Activated CD8-positive, alpha-beta memory T cell treated with anti-CD3 and anti-CD28 coated beads, Interleukin-2, amount 50 U/mL, for 24 hours (primary cell): Measurements from ENCODE around the gene SYCE3.

Experiments used
- DNase-seq: peaks from one replicate; pipeline ENCODE4 v3.0.0-alpha.2; 2020; ENCODE audit errors: extremely low read depth

The SYCE3 gene

GRCh38 chr22:50531546-50531961 is 31.2 kb downstream of the SYCE3 start:
- DNase-seq: no peak

- DNase-seq: no peak
Observed at GRCh38 chr22:50530877-50531545, 31.7 kb downstream of the SYCE3 start.

- DNase-seq: no peak
Observed at GRCh38 chr22:50530580-50530876, 32.2 kb downstream of the SYCE3 start.

GRCh38 chr22:50529897-50530579 is 32.7 kb downstream of the SYCE3 start, which contains the start of gene TYMP:
TYMP (minus strand) TSS chr22:50530012; CDS start chr22:50529709, 303 bp downstream.
- no peak for DNase-seq

- DNase-seq: no peak
Observed at GRCh38 chr22:50529416-50529896, 33.3 kb downstream of the SYCE3 start.

GRCh38 chr22:50528682-50529415 is 33.9 kb downstream of the SYCE3 start:
- no peak for DNase-seq

GRCh38 chr22:50527921-50528681 is 34.6 kb downstream of the SYCE3 start:
- no peak for DNase-seq

GRCh38 chr22:50526834-50527801 is 35.6 kb downstream of the SYCE3 start:
- no peak for DNase-seq

- no peak for DNase-seq
Observed at GRCh38 chr22:50526108-50526833, 36.4 kb downstream of the SYCE3 start.

- DNase-seq: no peak
Observed at GRCh38 chr22:50525858-50526107, 36.9 kb downstream of the SYCE3 start.

GRCh38 chr22:50525104-50525857 is 37.4 kb downstream of the SYCE3 start, which contains the start of gene SCO2:
SCO2 (minus strand) TSS chr22:50525598; CDS start chr22:50524411, 1,187 bp downstream.
- DNase-seq: peak; percentile 90

- DNase-seq: no peak
Observed at GRCh38 chr22:50524676-50525103, 38.0 kb downstream of the SYCE3 start.

GRCh38 chr22:50523806-50524675 is 38.7 kb downstream of the SYCE3 start:
- no peak for DNase-seq

- no peak for DNase-seq
Observed at GRCh38 chr22:50523458-50523805, 39.3 kb downstream of the SYCE3 start.

- no peak for DNase-seq
Observed at GRCh38 chr22:50522806-50523438, 39.8 kb downstream of the SYCE3 start.

- DNase-seq: no peak
Observed at GRCh38 chr22:50522208-50522805, 40.4 kb downstream of the SYCE3 start.

- DNase-seq: no peak
Observed at GRCh38 chr22:50521710-50522109, 41.0 kb downstream of the SYCE3 start.
